HTERT RPE-1 (cell line): ENCODE results near the gene MRPS17.
"Not testable (repeated sequence)": the region's sequence is repeated elsewhere in the genome, so short reads cannot be mapped to it uniquely, and the experiment has no call there.

Experiments
- in situ Hi-C: fragments of 300-500 bp; cut with MboI; formaldehyde crosslinking; loops from 4 replicates; pipeline ENCODE4 v1.14.3; 2020; ENCODE audit warnings: low sequenced_read_pairs

MRPS17 gene

DNA sequence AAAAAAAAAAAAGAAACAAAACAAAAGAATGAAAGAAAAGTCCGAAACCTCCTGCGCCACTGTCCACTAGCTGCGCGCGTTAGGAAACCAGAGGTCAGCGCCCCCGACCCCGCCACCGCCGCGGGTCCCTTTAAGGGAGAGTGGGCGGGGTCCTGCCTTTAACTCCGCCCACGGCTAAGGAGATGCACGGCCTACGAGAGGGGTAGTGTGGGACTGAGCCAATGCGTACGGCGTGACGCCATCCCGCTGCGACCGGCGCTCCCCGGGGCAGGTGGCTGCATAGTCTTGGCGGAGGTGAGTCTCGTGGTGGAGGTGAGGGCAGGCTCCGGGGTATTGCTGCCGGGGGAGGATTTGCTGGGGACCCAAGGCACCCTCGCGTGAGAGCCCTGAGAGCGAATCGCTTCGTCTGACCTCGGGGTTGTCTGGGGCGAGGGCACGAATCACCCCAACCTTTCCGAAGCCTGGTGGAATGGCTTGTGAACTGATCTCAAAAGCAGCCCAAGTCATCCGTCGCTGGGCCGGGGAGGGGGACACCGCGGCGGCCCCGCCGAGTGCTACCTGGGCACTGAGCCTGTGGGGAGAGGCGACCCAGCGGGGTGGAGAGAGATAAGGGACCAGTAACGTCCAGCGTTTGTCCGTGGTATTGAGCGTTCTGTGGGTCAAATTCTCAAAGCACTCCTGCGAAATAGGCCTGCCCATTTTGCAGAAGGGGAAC is at the start of gene MRPS17:
TSS of gene MRPS17 (plus strand) at position 241 of the 715 bp plus-strand sequence. CDS start 1,319 bp downstream, outside the sequence.
- in situ Hi-C loops = no loop called here

DNA sequence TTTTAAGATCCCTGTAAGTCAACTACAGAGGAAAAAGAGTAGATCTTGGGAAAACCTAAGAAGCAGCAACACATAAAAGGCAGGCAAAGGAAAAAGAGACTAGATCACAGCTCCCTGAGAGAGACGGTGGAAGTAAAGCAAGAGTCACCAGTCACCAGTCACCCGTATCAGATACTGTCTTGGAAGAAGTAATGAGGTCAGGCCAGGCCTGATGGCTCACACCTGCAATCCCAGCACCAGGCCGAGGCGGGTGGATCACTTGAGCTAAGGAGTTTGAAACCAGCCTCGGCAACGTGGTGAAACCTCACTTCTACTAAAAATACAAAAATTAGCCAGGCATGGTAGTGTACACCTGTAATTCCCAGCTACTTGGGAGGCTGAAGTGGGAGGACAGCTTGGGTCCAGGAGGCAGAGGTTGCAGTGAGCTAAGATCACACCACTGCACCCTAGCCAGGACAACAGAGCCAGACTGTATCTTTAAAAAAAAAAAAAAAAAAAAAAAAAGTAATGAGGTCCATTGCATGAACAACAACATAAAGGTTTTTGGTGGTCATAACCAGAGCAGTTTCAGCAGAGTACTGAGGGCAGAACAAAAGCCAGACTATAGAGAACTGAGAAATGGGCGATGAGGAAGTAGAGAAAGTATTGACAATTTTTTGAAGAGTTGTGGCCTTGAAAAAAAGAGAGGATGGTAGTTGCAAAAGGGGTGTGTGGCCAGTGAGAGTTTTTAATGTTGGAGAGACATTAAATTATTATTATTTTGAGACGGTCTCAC is 47.5 kb upstream of the MRPS17 start:
- in situ Hi-C loops = no loop called here

DNA sequence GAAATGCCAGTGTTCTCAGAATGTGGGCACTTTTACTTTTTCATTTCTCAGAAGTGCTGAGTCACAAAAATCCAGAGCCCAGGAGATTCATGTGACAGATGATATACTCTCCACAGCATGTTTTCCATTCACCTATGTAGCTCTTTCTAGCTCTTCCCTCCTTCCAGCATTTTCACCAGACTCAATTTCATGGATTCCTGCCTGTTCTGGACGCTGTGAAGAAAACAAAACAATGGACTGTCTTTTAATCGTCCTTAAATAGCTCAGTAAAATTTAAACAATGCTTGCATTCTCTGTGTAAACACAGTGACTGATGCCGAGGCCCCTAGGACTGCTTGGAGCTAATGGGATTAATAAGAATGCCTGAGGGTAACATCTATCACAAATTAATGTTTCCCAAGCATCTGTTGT is 38.9 kb upstream of the MRPS17 start:
- in situ Hi-C loops = no loop called here

DNA sequence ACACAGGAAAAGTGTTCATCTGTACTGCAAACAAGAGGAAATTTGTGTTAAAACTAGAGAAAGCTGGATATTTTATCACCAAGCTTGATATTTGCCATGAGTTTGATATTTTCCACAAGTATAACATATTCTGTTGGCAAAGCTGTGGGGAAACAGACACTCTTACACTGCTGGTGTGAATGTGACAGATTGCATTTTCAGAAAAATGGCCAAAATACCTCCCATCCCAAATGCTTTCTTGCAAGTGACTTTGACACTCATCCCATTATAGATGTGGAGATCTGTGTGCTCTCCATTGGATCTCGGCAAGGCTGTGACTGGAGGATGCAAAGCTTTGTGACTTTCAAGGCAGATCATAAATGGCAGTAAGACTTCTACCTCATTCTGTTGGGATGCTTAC is 33.9 kb upstream of the MRPS17 start:
- in situ Hi-C loops = no loop called here

DNA sequence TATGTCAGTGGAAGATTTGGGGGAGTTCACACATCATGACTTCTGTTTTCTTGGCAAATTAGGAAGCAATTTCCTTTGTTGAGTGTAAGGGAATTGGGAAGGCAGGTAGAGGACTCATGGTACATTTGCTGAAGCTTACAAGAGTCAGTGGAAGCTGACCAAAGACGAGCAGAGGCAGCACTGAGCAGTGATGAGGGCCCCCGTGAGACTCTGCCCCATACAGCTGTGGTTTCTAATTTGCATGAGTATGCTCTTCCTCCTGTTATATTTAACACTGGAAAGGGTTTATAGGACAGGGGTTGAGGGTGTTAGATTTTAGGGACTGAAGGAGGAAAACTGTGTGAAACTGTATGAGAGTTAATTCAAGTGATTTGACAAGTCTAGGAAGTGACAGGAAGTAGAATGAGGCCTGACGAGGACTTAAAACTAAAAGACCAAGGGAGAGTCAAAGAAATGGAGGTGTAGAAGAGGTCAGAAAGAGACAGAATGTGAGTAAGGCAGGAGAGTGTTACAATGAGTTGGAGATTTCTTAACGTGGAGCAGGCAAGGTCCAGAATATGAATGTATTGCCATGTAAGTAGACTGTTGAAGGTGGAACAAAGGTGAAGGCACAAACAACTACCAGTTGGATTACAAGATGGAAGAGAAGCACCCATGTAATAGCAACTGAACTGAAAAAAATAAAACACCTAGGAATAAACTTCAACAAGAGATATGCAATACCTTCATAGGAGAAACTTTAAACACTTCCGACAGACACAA is 23.5 kb upstream of the MRPS17 start:
- in situ Hi-C loops = no loop called here

DNA sequence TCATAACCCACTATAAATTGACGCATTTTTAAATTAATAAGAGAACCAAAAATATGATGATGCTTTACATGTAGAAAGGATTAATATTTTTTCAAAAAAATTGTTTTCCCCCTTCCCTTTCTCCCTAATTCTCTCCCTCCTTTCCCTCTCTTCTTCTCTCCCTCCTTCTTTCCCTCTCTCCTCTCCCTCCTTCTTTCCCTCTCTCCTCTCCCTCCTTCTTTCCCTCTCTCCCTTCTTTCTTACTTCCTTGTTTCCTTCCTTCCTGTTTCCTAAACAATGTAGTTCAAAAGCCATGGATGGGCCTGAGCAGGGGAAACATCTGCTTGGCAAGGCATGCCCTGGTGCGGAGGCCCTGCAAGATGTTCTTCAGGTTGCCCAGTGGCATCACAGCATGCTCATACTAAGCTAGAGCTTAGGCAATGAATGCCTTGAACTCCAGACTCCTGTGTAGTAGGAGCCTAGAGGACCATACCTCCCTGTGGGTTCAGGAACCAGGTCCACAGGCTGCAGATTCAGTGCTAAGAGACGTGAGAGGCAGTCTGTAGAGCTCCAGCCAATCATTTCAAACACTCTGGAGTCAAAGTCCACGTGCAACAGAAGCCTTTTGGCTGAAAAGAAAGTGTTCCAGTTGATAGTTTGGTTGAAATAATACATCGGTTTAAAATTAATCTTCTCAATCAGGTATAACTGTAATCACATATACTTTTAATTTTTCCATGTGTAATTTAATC is 20.1 kb upstream of the MRPS17 start:
- in situ Hi-C loops = no loop called here

DNA sequence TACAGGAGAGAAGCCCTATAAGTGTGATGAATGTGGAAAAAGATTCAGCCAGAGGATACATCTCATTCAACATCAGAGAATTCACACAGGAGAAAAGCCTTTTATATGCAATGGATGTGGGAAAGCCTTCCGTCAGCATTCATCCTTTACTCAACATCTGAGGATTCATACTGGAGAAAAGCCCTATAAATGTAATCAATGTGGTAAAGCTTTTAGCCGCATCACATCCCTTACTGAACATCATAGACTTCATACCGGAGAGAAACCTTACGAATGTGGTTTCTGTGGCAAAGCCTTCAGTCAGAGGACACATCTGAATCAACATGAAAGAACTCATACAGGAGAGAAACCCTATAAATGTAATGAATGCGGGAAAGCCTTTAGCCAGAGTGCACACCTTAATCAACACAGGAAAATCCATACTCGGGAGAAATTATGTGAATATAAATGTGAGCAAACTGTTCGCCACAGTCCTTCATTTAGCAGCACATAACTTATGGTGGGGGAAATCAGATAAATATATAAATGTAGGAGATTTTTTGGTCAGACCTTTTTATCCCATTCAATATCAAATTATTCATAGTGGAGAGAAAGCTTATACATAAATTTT is 12.1 kb upstream of the MRPS17 start:
- in situ Hi-C loops = no loop called here

DNA sequence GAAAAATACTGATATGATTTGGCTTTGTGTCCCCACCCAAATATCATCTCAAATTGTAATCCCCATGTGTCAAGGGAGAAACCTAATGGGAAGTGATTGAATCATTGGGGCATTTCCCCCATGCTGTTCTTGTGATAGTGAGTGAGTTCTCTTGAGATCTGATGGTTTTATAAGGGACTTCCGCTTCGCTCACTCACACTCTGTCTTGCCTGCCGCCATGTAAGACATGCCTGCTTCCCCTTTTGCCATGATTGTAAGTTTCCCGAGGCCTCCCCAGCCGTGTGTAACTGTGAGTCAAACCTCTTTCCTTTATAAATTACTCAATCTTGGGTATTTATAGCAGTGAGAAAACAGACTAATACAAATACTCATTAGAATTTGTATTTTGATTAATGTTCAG is 5.1 kb upstream of the MRPS17 start:
- in situ Hi-C loops = no loop called here

DNA sequence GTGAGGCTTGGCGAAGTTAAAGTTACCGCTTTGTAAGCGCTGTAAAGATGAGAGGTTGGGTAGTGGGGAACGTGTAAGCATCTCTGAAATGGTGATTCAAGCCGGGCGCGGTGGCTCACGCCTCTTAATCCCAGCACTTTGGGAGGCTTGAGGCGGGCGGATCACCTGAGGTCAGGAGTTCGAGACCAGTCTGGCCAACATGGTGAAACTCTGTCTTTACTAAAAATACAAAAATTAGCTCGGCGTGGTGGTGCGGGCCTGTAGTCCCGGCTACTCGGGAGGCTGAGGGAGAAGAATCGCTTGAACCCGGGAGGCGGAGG is 635 bp downstream of the MRPS17 start:
- in situ Hi-C loops = not testable (repeated sequence)

DNA sequence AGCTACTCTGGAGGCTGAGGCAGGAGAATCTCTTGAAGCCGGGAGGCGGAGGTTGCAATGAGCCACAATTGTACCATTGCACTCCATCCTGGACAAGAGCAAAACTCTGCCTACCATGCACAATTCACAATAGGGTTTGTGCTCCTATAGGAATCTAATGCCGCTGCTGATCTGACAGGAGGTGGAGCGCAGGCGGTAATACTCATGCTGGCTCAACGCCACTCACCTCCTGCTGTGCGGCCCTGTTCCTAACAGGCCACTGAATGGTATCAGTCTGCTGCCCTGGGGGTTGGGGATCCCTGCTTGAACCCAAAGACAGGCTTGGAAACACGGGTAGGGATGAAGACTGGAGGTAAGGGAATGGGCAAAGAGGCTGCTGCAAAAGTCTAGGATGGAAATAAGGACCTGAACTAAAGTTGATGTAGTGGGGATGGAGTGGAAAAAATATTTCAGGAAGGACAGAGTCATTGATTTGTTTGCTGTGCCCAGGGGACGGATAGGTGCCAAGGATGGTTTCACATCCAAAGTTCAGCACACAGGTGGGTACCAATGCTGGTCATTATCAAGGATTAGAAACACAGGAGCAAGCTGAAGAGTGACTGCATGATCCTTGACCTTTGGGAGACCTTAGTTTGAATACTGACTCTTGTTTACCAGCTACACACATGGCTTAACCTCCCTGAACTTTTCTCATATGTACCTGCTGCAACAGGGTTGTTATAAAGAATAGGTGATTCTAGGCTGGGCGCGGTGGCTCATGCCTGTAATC is 2.2 kb downstream of the MRPS17 start:
- in situ Hi-C loops = no loop called here

DNA sequence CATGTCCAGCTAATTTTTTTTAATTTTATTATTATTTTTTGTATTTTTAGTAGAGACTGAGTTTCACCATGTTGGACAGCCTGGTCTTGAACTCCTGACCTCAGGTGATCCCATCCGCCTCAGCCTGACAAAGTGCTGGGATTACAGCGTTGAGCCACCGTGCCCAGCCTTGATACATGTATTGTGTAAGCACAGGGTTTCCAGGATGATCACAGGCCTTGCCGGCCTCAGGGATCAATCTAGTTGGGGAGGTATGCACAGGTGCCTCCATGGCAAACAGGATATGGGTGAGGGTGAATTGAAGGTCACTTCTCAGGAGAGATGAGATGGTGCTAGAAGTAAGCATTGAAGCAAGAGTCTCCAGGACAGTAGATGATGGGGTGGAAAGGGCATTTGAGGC is 5.5 kb downstream of the MRPS17 start:
- in situ Hi-C loops = no loop called here

DNA sequence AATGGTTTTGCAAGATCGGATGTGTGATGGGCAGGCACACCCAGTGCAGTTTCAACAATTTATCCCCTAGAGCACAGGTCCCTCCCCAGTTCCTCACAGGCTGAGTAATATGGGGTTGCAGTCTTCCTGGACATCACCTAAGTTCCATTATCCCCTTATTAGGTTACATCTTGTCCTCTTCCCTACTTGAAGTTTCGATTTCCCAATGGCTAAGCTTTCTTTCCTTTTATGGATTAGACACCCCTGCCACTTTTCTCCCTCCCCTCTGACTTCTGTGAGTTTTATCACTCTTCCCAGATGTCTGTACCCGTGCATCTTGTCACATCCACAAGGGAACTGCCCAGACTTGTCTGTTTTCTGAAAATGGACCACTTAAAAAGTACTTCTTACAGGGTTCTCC is 10.3 kb downstream of the MRPS17 start:
- in situ Hi-C loops = no loop called here

DNA sequence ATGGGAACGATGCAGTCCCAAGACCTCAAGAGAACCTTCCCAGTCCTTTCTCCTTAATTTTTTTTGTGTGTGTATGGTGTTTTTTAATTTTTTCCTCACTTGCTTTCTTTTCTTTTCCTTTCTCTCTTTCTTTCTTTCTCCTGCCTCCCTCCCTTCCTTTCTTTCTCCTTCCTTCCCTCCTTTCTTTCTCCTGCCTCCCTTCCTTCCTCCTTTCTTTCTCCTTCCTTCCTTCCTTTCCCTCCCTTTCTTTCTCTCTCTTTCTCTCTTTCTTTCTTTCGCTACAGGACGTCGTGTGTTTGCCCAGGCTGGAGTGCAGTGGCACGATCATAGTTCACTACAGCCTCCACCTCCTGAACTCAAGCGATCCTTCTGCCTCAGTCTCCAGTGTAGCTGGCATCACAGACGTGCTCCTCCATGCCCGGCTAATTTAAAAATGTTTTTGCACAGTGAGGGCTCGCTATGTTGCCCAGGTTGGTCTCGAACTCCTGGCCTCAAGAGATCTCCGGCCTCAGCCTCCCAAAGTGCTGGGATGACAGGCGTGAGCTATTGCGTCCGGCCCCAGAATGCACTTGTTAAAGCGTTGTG is 12.0 kb downstream of the MRPS17 start:
- in situ Hi-C loops = no loop called here

DNA sequence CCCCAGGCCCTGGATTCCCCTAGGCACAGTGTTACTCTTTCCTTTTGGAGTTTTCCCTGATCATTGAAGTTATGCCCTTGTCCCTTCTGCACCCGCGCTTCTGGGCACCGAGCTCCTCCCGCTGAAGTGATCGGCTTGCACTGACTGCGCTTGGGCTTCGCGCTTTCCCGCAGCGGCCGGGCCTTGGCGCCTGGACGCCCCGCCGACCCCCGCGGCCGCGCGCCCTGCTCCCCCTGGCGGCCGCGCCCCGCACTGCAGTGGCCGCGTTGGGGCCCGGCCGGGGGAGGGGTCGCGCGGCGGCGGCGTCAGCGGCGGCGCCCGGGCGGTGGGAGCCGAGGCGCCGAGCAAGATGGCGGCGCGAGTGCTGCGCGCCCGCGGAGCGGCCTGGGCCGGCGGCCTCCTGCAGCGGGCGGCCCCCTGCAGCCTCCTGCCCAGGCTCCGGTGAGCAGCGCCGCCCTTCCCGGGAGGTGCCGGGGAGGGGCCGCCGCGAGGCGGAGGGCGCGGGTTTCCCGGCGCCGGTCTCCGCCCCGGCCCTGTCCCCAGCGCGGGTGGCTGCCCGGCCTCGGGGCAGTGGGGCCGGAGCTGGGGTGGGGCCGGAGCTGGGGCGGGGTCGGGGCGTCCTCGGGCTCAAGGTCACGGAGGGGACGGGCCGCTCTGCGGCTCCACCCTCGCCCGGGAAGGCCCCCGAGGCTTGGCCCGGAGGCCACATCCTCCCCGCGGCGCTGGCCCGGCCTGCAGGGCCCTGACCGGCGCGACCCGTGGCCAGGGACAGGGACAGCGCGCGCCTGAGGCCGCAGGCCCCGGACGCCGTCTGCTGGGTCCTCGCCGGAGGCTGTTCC is 12.8 kb downstream of the MRPS17 start, which contains the start of gene NIPSNAP2:
TSS of gene NIPSNAP2 (plus strand) at position 325 of the 839 bp plus-strand sequence. CDS start at position 350, 25 bp downstream.
- in situ Hi-C loops = no loop called here

DNA sequence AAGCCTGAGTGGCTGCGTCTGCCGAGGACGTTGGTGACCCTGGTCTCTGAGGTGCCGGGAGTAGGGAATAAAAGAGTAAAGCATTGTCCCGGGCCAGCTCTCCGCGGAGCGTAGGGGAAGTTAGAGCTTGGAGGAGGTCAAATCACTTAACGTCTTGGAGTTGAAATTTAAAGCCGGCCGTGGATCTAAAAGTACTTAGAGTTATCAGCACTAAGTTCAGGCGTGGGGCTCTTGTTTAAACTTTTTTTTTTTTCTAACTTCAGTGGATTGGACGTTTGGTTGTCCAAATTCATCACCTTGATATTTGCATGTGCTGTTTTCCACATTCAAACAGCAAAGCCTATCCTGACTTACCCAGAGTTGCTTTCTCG is 13.4 kb downstream of the MRPS17 start:
- in situ Hi-C loops = no loop called here

DNA sequence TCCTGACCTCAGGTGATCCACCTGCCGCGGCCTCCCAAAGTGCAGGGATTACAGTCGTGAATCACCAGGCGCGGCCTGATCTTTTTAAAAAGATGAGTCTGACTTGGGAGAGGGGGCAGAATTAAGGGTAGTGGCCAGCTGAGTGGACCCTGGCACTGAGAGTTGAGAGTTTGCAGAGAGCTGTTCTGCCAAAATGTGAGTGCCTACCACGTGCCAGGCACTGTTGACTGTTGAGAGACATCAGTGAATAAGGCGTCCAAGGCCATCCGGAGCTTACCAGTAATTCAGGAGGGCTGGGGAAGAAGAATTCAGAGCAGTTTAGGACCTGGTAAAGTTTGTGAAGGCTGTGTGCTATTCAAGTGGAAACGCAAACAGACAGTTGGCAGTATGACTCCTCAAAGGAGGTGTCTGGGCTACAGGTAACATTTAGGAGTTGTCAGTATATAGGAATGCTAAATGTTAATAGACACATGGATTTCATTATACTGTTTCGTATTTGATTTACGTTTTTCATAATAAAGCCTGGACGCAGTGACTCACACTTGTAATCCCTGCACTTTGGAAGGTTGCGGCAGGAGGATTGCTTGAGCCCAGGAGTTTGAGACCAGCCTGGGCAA is 14.2 kb downstream of the MRPS17 start:
- in situ Hi-C loops = no loop called here

DNA sequence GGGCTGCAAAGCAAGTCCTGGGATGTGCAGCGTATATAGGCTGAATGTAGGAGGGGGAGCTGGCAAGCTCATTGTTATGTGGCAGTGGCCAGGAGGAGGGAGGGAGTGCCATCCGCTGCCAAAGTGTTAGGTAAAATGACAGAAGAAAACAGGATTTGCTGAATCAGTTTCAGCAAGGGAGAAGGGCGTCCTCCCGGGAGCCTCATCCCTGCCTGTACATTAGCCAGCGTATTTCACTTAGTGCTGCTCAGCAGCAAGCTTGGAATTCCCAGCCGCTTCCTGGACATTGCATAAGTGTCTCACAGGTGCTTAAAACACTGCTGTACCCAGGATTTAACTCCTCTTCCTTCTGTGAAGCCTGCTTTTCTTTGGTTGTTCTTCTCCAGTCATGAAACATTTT is 15.2 kb downstream of the MRPS17 start:
- in situ Hi-C loops = no loop called here

DNA sequence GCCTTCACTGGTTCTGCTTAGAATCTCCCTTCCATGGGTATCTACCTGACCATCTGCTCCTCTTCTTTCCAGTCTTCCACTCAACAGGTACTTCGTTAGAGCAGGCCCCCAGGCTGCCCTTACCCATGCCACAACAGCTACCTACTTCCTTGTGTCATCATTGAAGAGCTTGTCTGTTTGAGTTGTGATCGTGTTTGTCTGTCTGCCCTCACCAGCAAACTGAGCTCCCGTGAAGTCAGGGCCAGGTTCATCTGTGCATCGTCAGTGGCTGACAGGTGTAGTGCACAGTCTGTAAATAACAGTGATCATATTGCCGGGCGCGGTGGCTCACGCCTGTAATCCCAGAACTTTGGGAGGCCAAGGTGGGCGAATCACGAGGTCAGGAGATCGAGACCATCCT is 17.7 kb downstream of the MRPS17 start:
- in situ Hi-C loops = no loop called here
